PC-9 (cell line): ENCODE results near the gene ABCB9.

Experiments
- CTCF ChIP-seq: fragments of 200-600 bp; sonication (generic); conservative IDR thresholded peaks from 2 replicates; pipeline ENCODE4 v1.6.1; 2017; ENCODE audit warnings: mixed run types, antibody characterized with exemption, mild to moderate bottlenecking, moderate library complexity
- EZH2 ChIP-seq: fragments of 200-600 bp; sonication (generic); IDR thresholded peaks from 2 replicates; pipeline ENCODE4 v1.8.0; 2017; ENCODE audit warnings: antibody characterized with exemption, low read depth

GRCh38 chr12:122989874-122990419, 23.7 kb upstream of the ABCB9 start:
- TF ChIP-seq CTCF (no peak), EZH2 (no peak)
